Stimulated activated memory B cell treated with anti-CD40 and anti-IgM and Interleukin-4, amounts not matched to agents 10 μg/mL and 1 μg/mL and 100 μg/mL, for 72 hours (primary cell): ENCODE results near the gene TIRAP.

Source experiments
- ATAC-seq: fragments of 150-1000 bp; cut with Tn5 transposase; 2 replicates; pipeline ENCODE4 v1.10.0; 2021
- H3K27ac Mint-ChIP-seq: one replicate; pipeline ENCODE4 v1.8.0; 2022; ENCODE audit warnings: mild to moderate bottlenecking, mixed read lengths
- H3K27me3 Mint-ChIP-seq: one replicate; pipeline ENCODE4 v1.8.0; 2022; ENCODE audit warnings: mixed read lengths
- H3K36me3 Mint-ChIP-seq: one replicate; pipeline ENCODE4 v1.8.0; 2022; ENCODE audit warnings: mixed read lengths
- H3K4me1 Mint-ChIP-seq: one replicate; pipeline ENCODE4 v1.8.0; 2022; ENCODE audit warnings: mixed read lengths
- H3K4me3 Mint-ChIP-seq: one replicate; pipeline ENCODE4 v1.8.0; 2022; ENCODE audit warnings: mild to moderate bottlenecking, moderate library complexity, mixed read lengths
- H3K9me3 Mint-ChIP-seq: one replicate; pipeline ENCODE4 v1.8.0; 2022; ENCODE audit warnings: mixed read lengths

TIRAP gene

GRCh38 chr11:126328001-126328390 is 45.1 kb downstream of the TIRAP start:
- no peak overlapping the region for H3K4me3 Mint-ChIP-seq
- peaks cover 45% of the 10 kb centered on the region for H3K36me3 Mint-ChIP-seq
- no peaks in the 10 kb centered on the region for H3K4me1 Mint-ChIP-seq
- ATAC-seq: no peak
- no peak overlapping the region for H3K27ac Mint-ChIP-seq
- H3K9me3 Mint-ChIP-seq: no peaks in the 10 kb centered on the region
- no peaks in the 10 kb centered on the region for H3K27me3 Mint-ChIP-seq

- no peak overlapping the region for H3K27ac Mint-ChIP-seq
Measured at GRCh38 chr11:126328444-126328843, 45.6 kb downstream of the TIRAP start.

GRCh38 chr11:126328938-126329643 is 46.2 kb downstream of the TIRAP start:
- Mint-ChIP-seq H3K36me3 (peaks cover 56% of the 10 kb centered on the region), H3K9me3 (no peaks in the 10 kb centered on the region), H3K27me3 (no peaks in the 10 kb centered on the region), H3K27ac (no peak overlapping the region), H3K4me3 (no peak overlapping the region), H3K4me1 (no peaks in the 10 kb centered on the region)
- no peak for ATAC-seq

More at GRCh38 chr11:126328444-126328843, 45.6 kb downstream of the TIRAP start:
- peaks cover 50% of the 10 kb centered on the region for H3K36me3 Mint-ChIP-seq
- H3K4me3 Mint-ChIP-seq: no peak overlapping the region
- no peaks in the 10 kb centered on the region for H3K9me3 Mint-ChIP-seq
- no peak for ATAC-seq
- no peaks in the 10 kb centered on the region for H3K4me1 Mint-ChIP-seq
- H3K27me3 Mint-ChIP-seq: no peaks in the 10 kb centered on the region

DNA sequence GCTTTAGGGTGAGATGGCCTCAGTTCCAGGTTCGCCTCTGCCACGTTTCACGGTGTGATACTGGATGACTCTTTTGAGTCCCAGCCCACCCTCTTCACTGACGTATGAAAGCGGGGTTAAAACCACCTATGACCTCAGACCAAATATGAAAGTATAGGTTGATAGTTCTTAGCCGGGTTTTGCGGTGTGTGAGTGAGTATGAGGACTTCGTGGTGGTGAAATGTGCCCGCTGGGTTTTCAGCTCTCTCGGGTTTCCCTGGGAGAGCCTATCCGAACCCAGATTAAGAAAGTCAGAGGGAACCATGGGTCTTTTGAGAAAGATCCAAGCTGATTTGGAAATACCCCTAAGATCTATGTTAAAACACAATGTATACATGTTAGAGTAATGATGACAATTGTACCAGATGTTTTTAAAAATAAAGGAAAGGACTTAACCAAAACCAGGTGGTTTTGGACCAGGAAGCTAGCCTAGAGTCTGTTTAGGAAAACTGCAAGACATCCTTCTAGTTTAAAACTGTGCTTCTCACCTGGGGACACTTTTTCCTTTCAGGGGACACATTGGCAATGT is 46.8 kb downstream of the TIRAP start:
- Mint-ChIP-seq H3K9me3 (no peaks in the 10 kb centered on the region), H3K27ac (no peak overlapping the region), H3K27me3 (no peaks in the 10 kb centered on the region), H3K4me1 (no peaks in the 10 kb centered on the region), H3K36me3 (peaks cover 59% of the 10 kb centered on the region), H3K4me3 (no peak overlapping the region)
- no peak for ATAC-seq

DNA sequence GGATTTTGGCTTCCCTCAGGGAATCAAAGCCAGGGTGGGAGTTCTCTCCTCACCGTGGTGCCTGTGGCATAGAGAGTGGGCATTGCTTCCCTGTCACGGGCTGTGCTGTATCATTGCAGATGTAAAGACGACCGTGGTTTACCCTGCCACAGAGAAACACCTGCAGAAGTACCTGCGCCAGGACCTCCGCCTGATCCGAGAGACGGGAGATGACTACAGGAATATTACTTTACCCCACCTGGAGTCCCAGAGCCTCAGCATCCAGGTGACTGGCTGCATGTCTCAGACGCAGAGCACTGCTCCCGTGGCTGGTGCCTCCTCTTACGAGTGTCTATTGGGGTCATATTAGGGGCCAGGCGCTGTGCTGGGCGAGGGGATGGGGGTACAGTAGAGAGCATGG is 48.4 kb downstream of the TIRAP start:
- H3K9me3 Mint-ChIP-seq: no peaks in the 10 kb centered on the region
- H3K4me1 Mint-ChIP-seq: peaks cover 4% of the 10 kb centered on the region
- H3K27me3 Mint-ChIP-seq: no peaks in the 10 kb centered on the region
- no peak overlapping the region for H3K27ac Mint-ChIP-seq
- ATAC-seq: no peak
- peaks cover 60% of the 10 kb centered on the region for H3K36me3 Mint-ChIP-seq
- no peak overlapping the region for H3K4me3 Mint-ChIP-seq

DNA sequence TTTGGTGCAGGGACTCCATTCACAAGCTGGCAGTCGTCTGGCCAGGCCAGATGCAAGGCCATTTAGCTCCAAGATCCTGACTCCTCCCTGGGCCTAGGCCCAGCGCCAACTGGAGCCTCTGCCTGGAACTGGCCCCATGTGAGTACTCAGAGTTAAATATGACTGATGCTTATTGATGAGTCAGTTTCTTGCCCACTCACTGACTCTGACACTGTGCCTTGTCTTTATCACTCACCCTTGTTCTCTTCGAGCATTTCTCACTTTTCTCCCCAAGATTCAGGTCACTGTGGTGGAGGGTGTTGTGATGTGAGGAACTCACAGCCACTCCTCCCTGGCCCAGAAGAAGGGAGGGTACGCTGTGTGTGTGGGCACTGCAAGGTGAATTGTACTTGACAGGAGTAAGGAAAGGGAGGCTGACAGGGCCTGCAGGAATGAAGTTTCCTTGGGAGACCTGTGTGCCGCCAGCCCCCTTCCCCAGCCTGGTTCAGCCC is 49.4 kb downstream of the TIRAP start:
- Mint-ChIP-seq H3K9me3 (no peaks in the 10 kb centered on the region), H3K27ac (no peak overlapping the region), H3K27me3 (no peaks in the 10 kb centered on the region), H3K4me1 (peaks cover 9% of the 10 kb centered on the region), H3K4me3 (no peak overlapping the region), H3K36me3 (peaks cover 63% of the 10 kb centered on the region)
- no peak for ATAC-seq

GRCh38 chr11:126333142-126333541 is 50.2 kb downstream of the TIRAP start:
- no peaks in the 10 kb centered on the region for H3K27me3 Mint-ChIP-seq
- H3K4me3 Mint-ChIP-seq: no peak overlapping the region
- H3K4me1 Mint-ChIP-seq: peaks cover 9% of the 10 kb centered on the region
- peaks cover 62% of the 10 kb centered on the region for H3K36me3 Mint-ChIP-seq
- H3K9me3 Mint-ChIP-seq: no peaks in the 10 kb centered on the region
- no peak overlapping the region for H3K27ac Mint-ChIP-seq
- no peak for ATAC-seq

- peaks cover 9% of the 10 kb centered on the region for H3K4me1 Mint-ChIP-seq
- no peak overlapping the region for H3K27ac Mint-ChIP-seq
- peaks cover 69% of the 10 kb centered on the region for H3K36me3 Mint-ChIP-seq
- H3K9me3 Mint-ChIP-seq: no peaks in the 10 kb centered on the region
- no peak overlapping the region for H3K4me3 Mint-ChIP-seq
- H3K27me3 Mint-ChIP-seq: no peaks in the 10 kb centered on the region
- ATAC-seq: no peak
Measured at GRCh38 chr11:126334659-126335462, 52.0 kb downstream of the TIRAP start.

DNA sequence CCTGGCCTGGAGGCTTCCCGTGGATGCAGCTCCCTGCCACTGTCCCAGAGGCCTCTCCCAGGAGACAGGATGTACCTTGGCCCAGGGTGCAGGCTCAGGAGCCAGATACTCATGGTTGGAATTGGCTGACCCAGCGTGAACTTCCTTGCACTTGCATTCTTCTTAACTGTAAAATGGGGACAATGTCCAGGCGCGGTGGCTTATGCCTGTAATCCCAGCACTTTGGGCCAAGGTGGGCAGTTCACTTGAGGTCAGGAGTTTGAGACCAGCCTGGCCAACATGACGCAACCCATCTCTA is 52.5 kb downstream of the TIRAP start:
- Mint-ChIP-seq H3K4me1 (peaks cover 9% of the 10 kb centered on the region), H3K27ac (no peak overlapping the region), H3K36me3 (peaks cover 73% of the 10 kb centered on the region), H3K4me3 (no peak overlapping the region), H3K27me3 (no peaks in the 10 kb centered on the region), H3K9me3 (no peaks in the 10 kb centered on the region)
- ATAC-seq: no peak

GRCh38 chr11:126336138-126336541 is 53.2 kb downstream of the TIRAP start:
- Mint-ChIP-seq H3K36me3 (peaks cover 78% of the 10 kb centered on the region), H3K27ac (peak overlapping the region; percentile 22), H3K9me3 (no peaks in the 10 kb centered on the region), H3K27me3 (no peaks in the 10 kb centered on the region), H3K4me1 (peaks cover 9% of the 10 kb centered on the region), H3K4me3 (no peak overlapping the region)
- ATAC-seq: no peak

- Mint-ChIP-seq H3K36me3 (peaks cover 78% of the 10 kb centered on the region), H3K27ac (peak overlapping the region; percentile 22), H3K9me3 (no peaks in the 10 kb centered on the region), H3K4me1 (peaks cover 9% of the 10 kb centered on the region), H3K4me3 (no peak overlapping the region), H3K27me3 (no peaks in the 10 kb centered on the region)
- no peak for ATAC-seq
Measured at GRCh38 chr11:126336671-126337101, 53.8 kb downstream of the TIRAP start.

DNA sequence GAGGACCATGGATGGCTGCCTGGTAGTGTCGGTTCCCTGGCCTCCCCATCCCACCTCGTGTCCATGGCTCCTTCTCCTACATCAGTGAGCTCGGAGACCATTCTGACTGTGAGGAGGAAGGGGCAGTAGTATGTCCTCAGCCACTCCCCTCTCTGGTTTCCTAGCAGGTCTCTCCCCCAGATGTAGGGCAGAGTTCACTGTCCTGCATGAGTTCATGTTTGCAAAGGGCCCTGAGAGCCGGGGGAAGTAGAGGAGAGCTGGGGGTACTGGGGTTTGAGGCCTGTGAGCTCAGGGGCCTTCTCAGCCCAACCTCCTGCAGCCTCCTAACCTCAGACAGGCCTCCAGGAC is 54.2 kb downstream of the TIRAP start:
- Mint-ChIP-seq H3K27me3 (no peaks in the 10 kb centered on the region), H3K36me3 (peaks cover 82% of the 10 kb centered on the region), H3K4me3 (no peak overlapping the region), H3K9me3 (no peaks in the 10 kb centered on the region), H3K4me1 (peaks cover 9% of the 10 kb centered on the region), H3K27ac (no peak overlapping the region)
- ATAC-seq: no peak

DNA sequence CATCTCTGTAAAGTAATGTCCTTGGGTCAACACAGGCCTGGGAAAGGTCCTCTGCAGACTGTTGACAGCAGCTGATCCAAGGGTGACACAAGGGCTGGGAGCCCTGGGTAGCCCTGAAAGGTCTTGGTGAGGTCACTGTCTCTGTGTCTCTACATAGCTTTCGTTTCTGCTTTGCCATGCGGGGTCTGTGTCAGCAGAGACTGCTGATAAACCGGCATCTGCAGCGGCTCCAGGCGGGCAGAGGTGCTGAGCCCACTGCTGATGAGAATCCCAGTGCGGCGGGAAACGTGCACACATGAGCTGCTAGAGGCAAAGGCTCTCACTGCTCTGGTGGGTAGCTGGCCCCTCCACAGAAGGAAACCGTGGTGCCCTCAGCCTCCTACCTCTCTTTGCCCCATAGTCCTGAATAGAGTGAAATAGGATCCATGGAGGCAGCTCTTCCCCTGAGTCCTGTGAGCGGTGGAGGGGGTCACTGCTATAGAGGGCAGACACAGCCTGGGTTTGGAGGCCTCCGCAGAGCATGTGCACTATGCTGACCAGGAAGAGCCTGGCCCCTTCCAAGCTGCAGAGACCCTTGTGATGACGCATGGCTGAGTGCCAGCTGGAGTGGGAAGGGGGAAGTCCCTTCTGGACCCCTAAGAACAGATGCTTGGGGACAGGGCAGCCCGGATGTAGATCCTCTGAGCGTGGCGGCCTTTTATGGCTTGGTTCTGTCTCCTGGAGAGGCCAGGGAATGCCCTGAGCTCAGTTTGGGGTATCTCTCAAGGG is 54.8 kb downstream of the TIRAP start:
- Mint-ChIP-seq H3K4me1 (peaks cover 9% of the 10 kb centered on the region), H3K27ac (no peak overlapping the region), H3K27me3 (no peaks in the 10 kb centered on the region), H3K9me3 (no peaks in the 10 kb centered on the region), H3K4me3 (no peak overlapping the region), H3K36me3 (peaks cover 82% of the 10 kb centered on the region)
- ATAC-seq: no peak

DNA sequence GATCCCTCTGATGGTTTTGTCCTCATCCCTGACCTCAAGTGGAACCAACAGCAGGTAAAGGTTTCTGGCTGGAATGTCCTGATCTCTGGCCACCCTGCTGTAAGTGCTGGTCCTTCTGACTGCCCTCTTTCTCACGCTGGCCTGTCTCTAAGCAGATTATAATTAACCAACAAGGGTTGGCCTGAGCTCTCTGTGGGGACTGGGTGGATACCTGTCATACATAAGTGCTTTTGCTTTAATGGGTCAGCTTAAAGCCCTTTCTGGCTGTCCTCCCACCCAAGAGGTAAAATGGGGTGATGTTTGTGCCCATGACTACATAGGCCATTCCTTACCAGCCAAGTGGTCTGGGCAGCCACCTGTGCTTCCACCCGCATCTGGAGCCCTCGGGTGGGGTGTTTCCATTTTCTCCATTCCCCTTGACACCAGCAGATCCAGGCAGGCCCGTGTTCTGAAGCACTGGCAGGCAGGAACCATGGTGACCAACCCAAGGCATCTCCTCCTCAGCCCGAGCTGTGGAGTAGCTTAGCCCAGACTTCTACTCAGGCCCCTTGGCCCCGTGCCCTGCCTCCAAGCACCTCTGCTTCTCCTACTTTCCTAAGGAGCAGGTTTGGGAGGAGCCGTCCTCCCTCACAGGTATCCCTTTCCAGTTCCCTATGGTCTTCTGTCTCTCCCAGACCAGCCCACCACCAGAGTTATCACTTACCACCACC is 55.6 kb downstream of the TIRAP start:
- Mint-ChIP-seq H3K4me1 (peaks cover 9% of the 10 kb centered on the region), H3K27ac (no peak overlapping the region), H3K4me3 (no peak overlapping the region), H3K27me3 (no peaks in the 10 kb centered on the region), H3K9me3 (no peaks in the 10 kb centered on the region), H3K36me3 (peaks cover 82% of the 10 kb centered on the region)
- no peak for ATAC-seq
